ENCODE results near the gene TSC22D3. TPM values are rescaled to one million over a fixed set of nuclear protein-coding genes. Genes with fewer than 3 reads are reported as not detected.

TSC22D3 gene
- total and polyA plus RNA-seq, 12 donors = 26.3 to 153 (median 36.9) TPM

GRCh38 chrX:107700790-107701189 lies 74.8 kb downstream of the TSC22D3 start:
- no peaks in the 10 kb centered on the region for H3K36me3 ChIP-seq

GRCh38 chrX:107700317-107700774 lies 75.2 kb downstream of the TSC22D3 start:
- Histone ChIP-seq H3K4me3 (no peak overlapping the region), H3K4me1 (peaks cover 0 to 20% (median 0%) of the 10 kb centered on the region in 9 donors), H3K9me3 (no peaks in the 10 kb centered on the region), H3K27me3 (peaks cover 0 to 27% (median 0%) of the 10 kb centered on the region in 7 donors), H3K36me3 (no peaks in the 10 kb centered on the region), H3K27ac (peak overlapping the region in 3 of 10 donors; percentile 27 to 45 (median 30))
- intact Hi-C loops (cut with DNase I) = loop anchor here in 1 of 10 donors (5.0 kb wide), 1 partner anchor 808 kb away; no protein-coding TSS in a partner anchor
- no peak for DNase-seq
- TF ChIP-seq CTCF (IDR thresholded peaks at IDR 0.05) = no peak
- peak in 5 of 8 donors; percentile 38 to 92 (median 56) for ATAC-seq
- 26 to 51% methylated on average over 4 of the region's 4 CpGs for WGBS, 2 donors

More at GRCh38 chrX:107700790-107701189, 74.8 kb downstream of the TSC22D3 start:
- Histone ChIP-seq H3K4me1 (peaks cover 0 to 20% (median 0%) of the 10 kb centered on the region in 9 donors), H3K4me3 (no peak overlapping the region), H3K9me3 (no peaks in the 10 kb centered on the region), H3K27ac (peak overlapping the region in 4 of 10 donors; percentile 27 to 45 (median 30)), H3K27me3 (peaks cover 0 to 27% (median 0%) of the 10 kb centered on the region in 7 donors)
- no peak for TF ChIP-seq CTCF (IDR thresholded peaks at IDR 0.05)
- no peak for DNase-seq
- ATAC-seq = no peak
- intact Hi-C loops (cut with DNase I) = loop anchor here in 1 of 10 donors (5.0 kb wide), 1 partner anchor 808 kb away; no protein-coding TSS in a partner anchor

- ATAC-seq (peak in 1 of 8 donors; percentile 21), DNase-seq (no peak)
- Histone ChIP-seq H3K27ac (peak overlapping the region in 2 of 10 donors; percentile 39 to 45), H3K4me3 (no peak overlapping the region), H3K36me3 (no peaks in the 10 kb centered on the region), H3K9me3 (no peaks in the 10 kb centered on the region), H3K4me1 (peaks cover 0 to 20% (median 0%) of the 10 kb centered on the region in 9 donors), H3K27me3 (peaks cover 0 to 26% (median 0%) of the 10 kb centered on the region in 7 donors)
- intact Hi-C loops (cut with DNase I) = loop anchor here in 1 of 10 donors (5.0 kb wide), 1 partner anchor 807 kb away; no protein-coding TSS in a partner anchor
- 83 to 86% methylated on average over 2 of the region's 2 CpGs for WGBS, 2 donors
- no peak for TF ChIP-seq CTCF (IDR thresholded peaks at IDR 0.05)
Observed at GRCh38 chrX:107699616-107700015, 76.0 kb downstream of the TSC22D3 start.

DNA sequence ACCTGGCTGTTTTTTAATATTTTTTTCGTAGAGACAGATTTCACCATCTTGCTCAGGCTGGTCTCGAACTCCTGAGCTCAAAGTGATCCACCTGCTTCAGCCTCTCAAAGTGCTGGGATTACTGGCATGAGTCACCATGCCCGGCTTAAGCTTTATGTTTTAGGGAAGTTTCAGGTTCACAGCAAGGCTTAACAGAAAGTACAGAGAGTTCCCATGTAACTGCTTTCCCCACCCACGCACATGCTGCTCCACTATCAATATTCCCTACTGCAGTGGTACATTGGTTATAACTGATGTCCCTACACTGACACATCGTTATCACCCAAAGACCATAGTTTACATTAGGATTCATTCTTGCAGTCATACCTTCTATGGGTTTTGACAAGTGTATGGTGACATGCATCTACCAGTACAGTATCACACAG lies 84.6 kb downstream of the TSC22D3 start:
- H3K4me1 ChIP-seq = peaks cover 0 to 16% (median 0%) of the 10 kb centered on the region in 9 donors
- ATAC-seq = peak in 1 of 8 donors; percentile 58
- H3K9me3 ChIP-seq = no peaks in the 10 kb centered on the region
- no peak overlapping the region for H3K4me3 ChIP-seq
- H3K36me3 ChIP-seq = no peaks in the 10 kb centered on the region
- no peak overlapping the region for H3K27ac ChIP-seq
- no peak for DNase-seq
- peaks cover 0 to 7% (median 0%) of the 10 kb centered on the region in 7 donors for H3K27me3 ChIP-seq
- WGBS, 2 donors = 92 to 93% methylated on average over 5 of the region's 5 CpGs
- TF ChIP-seq CTCF (IDR thresholded peaks at IDR 0.05) = no peak
- intact Hi-C loops (cut with DNase I) = no loop called here

Data from heart right ventricle (tissue), 16 donors.